Measurements from ENCODE around the gene GALNT14.

The GALNT14 gene

GRCh38 chr2:30894498-30895119 lies 243.6 kb downstream of the GALNT14 start:
- no peak for DNase-seq (ENCODE audit: low spot score in 2 of 2)
- Histone ChIP-seq H3K4me1 (no peaks in the 10 kb centered on the region), H3K9me3 (no peaks in the 10 kb centered on the region), H3K36me3 (replicated peaks) (no peaks in the 10 kb centered on the region), H3K27me3 (ENCODE audit: low read depth) (no peaks in the 10 kb centered on the region), H3K4me3 (no peak overlapping the region)
- in situ Hi-C loops (cut with MboI; ENCODE audit: low sequenced_read_pairs) = no loop called here

DNA sequence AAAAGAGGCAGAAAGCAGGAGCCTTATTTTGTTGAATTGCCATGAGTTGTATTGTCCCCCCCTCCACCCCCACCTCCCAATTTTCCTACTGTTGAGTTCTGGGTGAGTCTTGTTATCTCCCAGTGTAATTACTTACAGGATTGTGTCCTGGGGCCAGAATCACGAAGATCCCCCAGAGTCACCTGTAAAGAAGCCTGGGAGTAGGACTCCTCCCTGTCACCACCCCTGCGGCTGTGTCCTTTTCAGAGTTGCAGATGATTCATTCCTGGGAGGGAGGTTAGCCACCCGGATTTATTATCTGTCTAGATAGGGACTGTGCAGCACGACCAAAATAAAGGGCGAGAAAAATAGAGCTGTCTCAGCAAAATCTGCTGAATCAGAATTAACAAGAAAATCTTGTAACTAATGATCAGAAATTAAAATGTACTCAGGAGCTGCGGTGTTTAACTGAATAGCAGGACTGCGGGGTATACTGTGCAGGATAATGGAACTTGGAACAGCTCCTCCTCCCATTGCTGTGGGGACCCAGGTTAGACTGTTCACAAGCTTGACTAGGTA lies 249.3 kb downstream of the GALNT14 start:
- Histone ChIP-seq H3K36me3 (replicated peaks) (no peaks in the 10 kb centered on the region), H3K4me3 (no peak overlapping the region), H3K9me3 (no peaks in the 10 kb centered on the region), H3K4me1 (no peaks in the 10 kb centered on the region), H3K27me3 (ENCODE audit: low read depth) (no peaks in the 10 kb centered on the region)
- in situ Hi-C loops (cut with MboI; ENCODE audit: low sequenced_read_pairs) = no loop called here
- DNase-seq (ENCODE audit: low spot score in 2 of 2) = no peak

- no peaks in the 10 kb centered on the region for H3K9me3 ChIP-seq
- in situ Hi-C loops (cut with MboI; ENCODE audit: low sequenced_read_pairs) = no loop called here
These were observed 252.2 kb downstream of the GALNT14 start for GRCh38 chr2:30886080-30886479.

DNA sequence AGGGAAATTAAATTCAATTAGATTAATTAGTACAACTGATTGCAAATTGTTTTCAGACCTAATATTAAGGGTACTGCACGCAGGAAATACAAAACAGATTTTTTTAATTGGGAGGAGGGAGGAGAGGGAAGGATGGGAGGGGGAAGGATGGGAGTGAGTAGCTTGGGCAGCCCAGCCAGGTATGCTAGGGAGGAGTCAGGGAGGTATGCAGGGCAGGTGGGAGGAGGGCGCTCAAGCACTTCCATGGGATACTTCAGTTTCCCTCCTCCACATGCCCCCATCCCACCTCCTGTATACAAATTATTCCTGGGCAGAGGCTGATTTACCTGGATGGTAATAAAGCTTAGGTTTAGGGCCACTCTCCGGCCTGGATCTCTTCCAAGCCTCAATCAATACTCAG lies 254.4 kb downstream of the GALNT14 start:
- Histone ChIP-seq H3K36me3 (replicated peaks) (no peaks in the 10 kb centered on the region), H3K27me3 (ENCODE audit: low read depth) (no peaks in the 10 kb centered on the region), H3K4me1 (no peaks in the 10 kb centered on the region), H3K4me3 (no peak overlapping the region), H3K9me3 (no peaks in the 10 kb centered on the region)
- in situ Hi-C loops (cut with MboI; ENCODE audit: low sequenced_read_pairs) = no loop called here
- no peak for DNase-seq (ENCODE audit: low spot score in 2 of 2)

More at GRCh38 chr2:30886080-30886479, 252.2 kb downstream of the GALNT14 start:
- H3K36me3 ChIP-seq (replicated peaks) = no peaks in the 10 kb centered on the region
- no peaks in the 10 kb centered on the region for H3K27me3 ChIP-seq (ENCODE audit: low read depth)
- H3K4me1 ChIP-seq = no peaks in the 10 kb centered on the region
- no peak overlapping the region for H3K4me3 ChIP-seq
- DNase-seq (ENCODE audit: low spot score in 2 of 2) = no peak

DNA sequence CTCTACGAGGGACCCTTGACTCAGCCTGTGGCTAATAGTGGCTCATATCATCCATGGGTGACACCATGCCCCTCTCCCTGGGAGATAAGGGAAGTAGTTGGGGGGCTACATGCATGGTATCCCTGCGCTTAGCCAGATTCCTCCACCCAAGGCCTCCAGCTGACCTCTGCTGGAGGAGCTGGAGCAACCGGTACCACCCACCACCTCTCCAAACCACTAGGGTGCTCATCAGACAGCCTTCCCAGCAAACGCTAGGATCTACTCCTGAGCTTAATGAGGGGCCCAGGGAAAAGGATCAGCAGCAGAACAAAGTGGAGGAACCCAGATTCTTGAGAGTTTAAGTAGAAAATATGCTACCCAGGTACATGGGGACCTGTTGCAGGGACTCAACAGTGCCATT lies 255.1 kb downstream of the GALNT14 start:
- no peaks in the 10 kb centered on the region for H3K4me1 ChIP-seq
- DNase-seq (ENCODE audit: low spot score in 2 of 2) = no peak
- H3K27me3 ChIP-seq (ENCODE audit: low read depth) = no peaks in the 10 kb centered on the region
- H3K4me3 ChIP-seq = no peak overlapping the region
- no peaks in the 10 kb centered on the region for H3K36me3 ChIP-seq (replicated peaks)
- H3K9me3 ChIP-seq = no peaks in the 10 kb centered on the region
- in situ Hi-C loops (cut with MboI; ENCODE audit: low sequenced_read_pairs) = no loop called here

GRCh38 chr2:30880516-30880915 lies 257.7 kb downstream of the GALNT14 start:
- H3K27me3 ChIP-seq (ENCODE audit: low read depth) = peaks cover 4% of the 10 kb centered on the region; the same call in 1 of the 2 replicates
- DNase-seq (ENCODE audit: low spot score in 2 of 2) = no peak
- H3K4me1 ChIP-seq = no peaks in the 10 kb centered on the region
- no peaks in the 10 kb centered on the region for H3K36me3 ChIP-seq (replicated peaks)
- H3K9me3 ChIP-seq = no peaks in the 10 kb centered on the region
- no peak overlapping the region for H3K4me3 ChIP-seq
- in situ Hi-C loops (cut with MboI; ENCODE audit: low sequenced_read_pairs) = no loop called here

GRCh38 chr2:30877833-30878232 lies 260.4 kb downstream of the GALNT14 start:
- Histone ChIP-seq H3K4me3 (no peak overlapping the region), H3K4me1 (no peaks in the 10 kb centered on the region), H3K27me3 (ENCODE audit: low read depth) (peaks cover 4% of the 10 kb centered on the region; the same call in 1 of the 2 replicates), H3K9me3 (no peaks in the 10 kb centered on the region), H3K36me3 (replicated peaks) (no peaks in the 10 kb centered on the region)
- no peak for DNase-seq (ENCODE audit: low spot score in 2 of 2)
- in situ Hi-C loops (cut with MboI; ENCODE audit: low sequenced_read_pairs) = no loop called here

- Histone ChIP-seq H3K4me3 (no peak overlapping the region), H3K4me1 (no peaks in the 10 kb centered on the region), H3K9me3 (no peaks in the 10 kb centered on the region), H3K27me3 (ENCODE audit: low read depth) (peaks cover 4% of the 10 kb centered on the region; the same call in 1 of the 2 replicates), H3K36me3 (replicated peaks) (no peaks in the 10 kb centered on the region)
- DNase-seq (ENCODE audit: low spot score in 2 of 2) = no peak
- in situ Hi-C loops (cut with MboI; ENCODE audit: low sequenced_read_pairs) = no loop called here
These were observed 265.4 kb downstream of the GALNT14 start for GRCh38 chr2:30872797-30873196.

DNA sequence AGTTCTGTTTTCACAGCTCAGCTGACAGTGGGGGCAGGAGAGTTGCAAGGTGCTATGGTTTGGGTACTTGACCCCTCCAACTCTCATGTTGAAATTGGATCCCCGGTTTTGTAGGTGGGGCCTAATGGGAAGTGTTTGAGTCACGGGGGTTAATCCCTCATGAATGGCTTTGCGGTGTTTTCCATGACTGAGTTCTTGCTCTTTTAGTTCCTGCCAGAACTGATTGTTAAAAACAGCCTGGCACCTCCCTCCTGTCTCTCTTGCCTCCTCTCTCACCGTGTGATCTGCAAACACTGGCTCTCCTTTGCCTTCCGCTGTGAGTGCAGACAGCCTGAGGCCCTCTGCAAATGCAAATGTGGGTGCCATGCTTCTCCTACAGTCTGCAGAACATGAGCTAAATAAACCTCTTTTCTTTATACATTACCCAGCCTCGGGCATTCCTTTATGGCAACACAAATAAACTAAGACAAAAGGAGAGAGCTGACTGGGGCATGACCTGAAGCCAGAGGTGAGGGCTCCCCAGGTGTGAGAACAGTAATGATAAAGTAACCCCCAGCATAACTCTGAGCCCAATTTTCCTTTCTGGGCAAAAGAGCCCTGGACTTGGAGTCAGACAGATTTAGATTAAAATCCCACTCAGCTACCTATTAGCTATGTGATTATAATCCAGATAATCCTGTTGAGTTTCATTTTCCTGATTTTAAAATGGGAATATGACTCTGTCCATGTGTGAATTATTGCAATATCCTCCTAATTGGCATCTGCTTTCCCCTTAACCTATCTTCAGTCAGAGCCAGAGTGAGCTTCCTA lies 266.1 kb downstream of the GALNT14 start:
- Histone ChIP-seq H3K4me1 (no peaks in the 10 kb centered on the region), H3K36me3 (replicated peaks) (no peaks in the 10 kb centered on the region), H3K4me3 (no peak overlapping the region), H3K27me3 (ENCODE audit: low read depth) (peaks cover 4% of the 10 kb centered on the region; the same call in 1 of the 2 replicates), H3K9me3 (no peaks in the 10 kb centered on the region)
- peak in 1 of 2 experiments; percentile 18 for DNase-seq (ENCODE audit: low spot score in 2 of 2)
- in situ Hi-C loops (cut with MboI; ENCODE audit: low sequenced_read_pairs) = no loop called here

GRCh38 chr2:30871440-30871839 lies 266.8 kb downstream of the GALNT14 start:
- DNase-seq (ENCODE audit: low spot score in 2 of 2) = no peak
- in situ Hi-C loops (cut with MboI; ENCODE audit: low sequenced_read_pairs) = no loop called here

DNA sequence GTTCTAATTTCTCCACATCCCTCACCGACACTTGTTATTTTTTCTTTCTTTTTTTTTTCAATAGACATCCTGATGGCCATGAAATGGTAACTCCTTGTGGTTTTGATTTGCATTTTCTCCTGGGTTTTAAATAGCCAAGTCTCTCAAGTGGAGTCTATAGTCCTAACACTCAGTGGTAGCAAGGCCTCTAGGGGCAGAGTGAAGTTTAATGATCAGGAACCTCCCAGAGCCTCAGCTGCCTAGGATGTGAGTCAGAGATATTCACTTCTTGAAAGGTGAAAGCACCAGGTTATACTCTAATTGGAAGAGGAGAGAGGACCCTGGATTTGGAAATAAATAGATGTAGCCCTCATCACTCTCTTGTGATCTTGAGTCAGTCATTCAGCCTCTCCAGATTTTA lies 268.3 kb downstream of the GALNT14 start:
- in situ Hi-C loops (cut with MboI; ENCODE audit: low sequenced_read_pairs) = no loop called here
- Histone ChIP-seq H3K36me3 (replicated peaks) (no peaks in the 10 kb centered on the region), H3K27me3 (ENCODE audit: low read depth) (no peaks in the 10 kb centered on the region), H3K9me3 (no peaks in the 10 kb centered on the region), H3K4me1 (no peaks in the 10 kb centered on the region), H3K4me3 (no peak overlapping the region)
- DNase-seq (ENCODE audit: low spot score in 2 of 2) = no peak

More at GRCh38 chr2:30871440-30871839, 266.8 kb downstream of the GALNT14 start:
- Histone ChIP-seq H3K36me3 (replicated peaks) (no peaks in the 10 kb centered on the region), H3K27me3 (ENCODE audit: low read depth) (no peaks in the 10 kb centered on the region), H3K4me1 (no peaks in the 10 kb centered on the region), H3K4me3 (no peak overlapping the region), H3K9me3 (no peaks in the 10 kb centered on the region)

- H3K4me1 ChIP-seq = no peaks in the 10 kb centered on the region
- no peak for DNase-seq (ENCODE audit: low spot score in 2 of 2)
- in situ Hi-C loops (cut with MboI; ENCODE audit: low sequenced_read_pairs) = no loop called here
- H3K4me3 ChIP-seq = no peak overlapping the region
- H3K27me3 ChIP-seq (ENCODE audit: low read depth) = no peaks in the 10 kb centered on the region
- H3K9me3 ChIP-seq = no peaks in the 10 kb centered on the region
- no peaks in the 10 kb centered on the region for H3K36me3 ChIP-seq (replicated peaks)
These were observed 270.9 kb downstream of the GALNT14 start for GRCh38 chr2:30867385-30867784.

- no peak for DNase-seq (ENCODE audit: low spot score in 2 of 2)
- Histone ChIP-seq H3K4me1 (no peaks in the 10 kb centered on the region), H3K9me3 (no peaks in the 10 kb centered on the region), H3K36me3 (replicated peaks) (no peaks in the 10 kb centered on the region), H3K4me3 (no peak overlapping the region), H3K27me3 (ENCODE audit: low read depth) (no peaks in the 10 kb centered on the region)
- in situ Hi-C loops (cut with MboI; ENCODE audit: low sequenced_read_pairs) = no loop called here
These were observed 271.3 kb downstream of the GALNT14 start for GRCh38 chr2:30866974-30867373.

Measured in HAP-1 (cell line).